WTC11 (cell line): ENCODE results near the gene GUF1. TPM values are rescaled to one million over a fixed set of nuclear protein-coding genes. Genes with fewer than 3 reads are reported as not detected.

Experiments
- ATAC-seq: fragments of 200-7000 bp; cut with Tn5 transposase; 2 replicates; pipeline ENCODE4 v1.10.0; 2021; ENCODE audit warnings: mild to moderate bottlenecking, moderate library complexity
- CTCF ChIA-PET: fragments of 300-600 bp; sonication (Branson Sonifier 250); formaldehyde crosslinking; loops from one replicate; lab custom pipeline; 2021; ENCODE audit warnings: antibody characterized with exemption; lab: Charles Lee
- POLR2A ChIA-PET: fragments of 350-600 bp; sonication (Branson Sonifier 250); formaldehyde crosslinking; loops from one replicate; lab custom pipeline; 2021; ENCODE audit warnings: antibody characterized with exemption; lab: Charles Lee
- DNase-seq: peaks from one replicate; pipeline ENCODE4 v3.0.0; 2021; ENCODE audit warnings: low spot score
- H3K27ac Mint-ChIP-seq: 2 replicates; pipeline ENCODE4 v1.8.0; 2021; ENCODE audit warnings: mixed read lengths
- H3K27me3 Mint-ChIP-seq: 2 replicates; pipeline ENCODE4 v1.8.0; 2021; ENCODE audit warnings: low read depth, mild to moderate bottlenecking, moderate library complexity, mixed read lengths
- H3K36me3 Mint-ChIP-seq: 2 replicates; pipeline ENCODE4 v1.8.0; 2021; ENCODE audit warnings: mixed read lengths
- H3K4me1 Mint-ChIP-seq: 2 replicates; pipeline ENCODE4 v1.8.0; 2022; ENCODE audit warnings: mixed read lengths
- H3K4me3 Mint-ChIP-seq: 2 replicates; pipeline ENCODE4 v1.8.0; 2021; ENCODE audit warnings: mild to moderate bottlenecking, moderate library complexity, mixed read lengths
- H3K9me3 Mint-ChIP-seq: 2 replicates; pipeline ENCODE4 v1.8.0; 2021; ENCODE audit warnings: mixed read lengths
- CDX4 ChIP-seq: fragments of 250-450 bp; sonication (Bioruptor Pico); IDR thresholded peaks from 2 replicates; pipeline ENCODE4 v1.9.0; 2021; ENCODE audit warnings: moderate library complexity, mild to moderate bottlenecking, inconsistent platforms, borderline replicate concordance
- ESRRA ChIP-seq: sonication (generic); formaldehyde crosslinking; IDR thresholded peaks from 2 replicates; pipeline ENCODE4 v1.8.1; 2022; ENCODE audit warnings: mild to moderate bottlenecking, missing genetic modification reagents, borderline replicate concordance
- FOXJ3 ChIP-seq: sonication (generic); formaldehyde crosslinking; IDR thresholded peaks from 2 replicates; pipeline ENCODE4 v1.9.0; 2021; ENCODE audit warnings: missing genetic modification reagents, mild to moderate bottlenecking, borderline replicate concordance
- GRHL2 ChIP-seq: fragments of 250-450 bp; sonication (Bioruptor Pico); IDR thresholded peaks from 2 replicates; pipeline ENCODE4 v1.8.0; 2022; ENCODE audit warnings: mild to moderate bottlenecking, moderate library complexity; ENCODE audit not compliant: insufficient replicate concordance, severe bottlenecking
- JAZF1 ChIP-seq: fragments of 250-450 bp; sonication (Bioruptor Pico); IDR thresholded peaks from 2 replicates; pipeline ENCODE4 v1.9.0; 2021; ENCODE audit warnings: moderate library complexity, mild to moderate bottlenecking, inconsistent platforms
- MYBL2 ChIP-seq: sonication (generic); formaldehyde crosslinking; IDR thresholded peaks from 2 replicates; pipeline ENCODE4 v1.8.1; 2023; ENCODE audit warnings: mild to moderate bottlenecking, moderate library complexity, missing genetic modification reagents
- NFATC4 ChIP-seq: fragments of 250-450 bp; sonication (Bioruptor Pico); IDR thresholded peaks from 2 replicates; pipeline ENCODE4 v1.9.0; 2021; ENCODE audit warnings: mild to moderate bottlenecking
- NR3C1 ChIP-seq: sonication (generic); formaldehyde crosslinking; conservative IDR thresholded peaks from 2 replicates; pipeline ENCODE4 v1.8.1; 2023; ENCODE audit warnings: low read depth, mild to moderate bottlenecking, missing genetic modification reagents
- PREB ChIP-seq: sonication (generic); formaldehyde crosslinking; IDR thresholded peaks from 2 replicates; pipeline ENCODE4 v1.8.1; 2022; ENCODE audit warnings: mild to moderate bottlenecking, missing genetic modification reagents, moderate library complexity, borderline replicate concordance
- RELA ChIP-seq: sonication (generic); formaldehyde crosslinking; IDR thresholded peaks from 2 replicates; pipeline ENCODE4 v1.8.1; 2022; ENCODE audit warnings: missing genetic modification reagents, mild to moderate bottlenecking, borderline replicate concordance
- SP1 ChIP-seq: sonication (generic); formaldehyde crosslinking; conservative IDR thresholded peaks from 2 replicates; pipeline ENCODE4 v1.8.1; 2022; ENCODE audit warnings: missing genetic modification reagents
- USF1 ChIP-seq: sonication (generic); formaldehyde crosslinking; IDR thresholded peaks from 2 replicates; pipeline ENCODE4 v1.8.0; 2022; ENCODE audit warnings: mild to moderate bottlenecking, missing genetic modification reagents
- ZNF219 ChIP-seq: sonication (generic); formaldehyde crosslinking; IDR thresholded peaks from 2 replicates; pipeline ENCODE4 v1.8.0; 2023; ENCODE audit warnings: missing genetic modification reagents, mild to moderate bottlenecking, borderline replicate concordance
- ZNF232 ChIP-seq: sonication (generic); formaldehyde crosslinking; IDR thresholded peaks from 2 replicates; pipeline ENCODE4 v1.8.0; 2022; ENCODE audit warnings: mild to moderate bottlenecking, missing genetic modification reagents
- ZNF317 ChIP-seq: sonication (generic); formaldehyde crosslinking; IDR thresholded peaks from 2 replicates; pipeline ENCODE4 v1.8.1; 2023; ENCODE audit warnings: low read depth, mild to moderate bottlenecking, moderate library complexity, missing genetic modification reagents, borderline replicate concordance
- ZNF396 ChIP-seq: fragments of 250-450 bp; sonication (Bioruptor Pico); IDR thresholded peaks from 2 replicates; pipeline ENCODE4 v1.8.0; 2021; ENCODE audit warnings: mild to moderate bottlenecking, moderate library complexity, borderline replicate concordance
- ZNF425 ChIP-seq: fragments of 250-450 bp; sonication (Bioruptor Pico); conservative IDR thresholded peaks from 2 replicates; pipeline ENCODE4 v1.9.0; 2021; ENCODE audit warnings: mild to moderate bottlenecking
- total RNA-seq: library from RNA; stranded (reverse); gene quantifications from 3 replicates; pipeline ENCODE4 v1.2.3, GENCODE V29; 2021
- TF ChIP-seq, protein P1 (sequence below): fragments of 250-450 bp; sonication (Bioruptor Pico); IDR thresholded peaks from 2 replicates; pipeline ENCODE4 v1.8.0; 2021; ENCODE audit warnings: mild to moderate bottlenecking
- TF ChIP-seq, protein P2 (sequence below): fragments of 250-450 bp; sonication (Bioruptor Pico); IDR thresholded peaks from 2 replicates; pipeline ENCODE4 v1.9.0; 2021; ENCODE audit warnings: mild to moderate bottlenecking
- TF ChIP-seq, protein P3 (sequence below): fragments of 250-450 bp; sonication (Bioruptor Pico); IDR thresholded peaks from 2 replicates; pipeline ENCODE4 v1.9.0; 2021; ENCODE audit warnings: mild to moderate bottlenecking, borderline replicate concordance
- TF ChIP-seq, protein P4 (sequence below): fragments of 250-450 bp; sonication (Bioruptor Pico); IDR thresholded peaks from 2 replicates; pipeline ENCODE4 v1.9.0; 2021; ENCODE audit warnings: mild to moderate bottlenecking

GUF1 gene
- total RNA-seq, 1 experiment from 2014 or later = 37.6 TPM

- no peaks in the 10 kb centered on the region for H3K36me3 Mint-ChIP-seq
- ATAC-seq (peak; percentile 88), DNase-seq (peak; percentile 78)
- H3K27ac Mint-ChIP-seq = no peak within 1 kb of the TSS
- peak within 1 kb of the TSS; percentile 93 for H3K4me3 Mint-ChIP-seq
- H3K27me3 Mint-ChIP-seq = peaks cover 24% of the 10 kb centered on the region
- POLR2A ChIA-PET = interaction anchor here (0.7 kb wide), 1 partner anchor 215 kb away, joined by 3 read pairs; no protein-coding TSS in a partner anchor
- H3K4me1 Mint-ChIP-seq = peaks cover 26% of the 10 kb centered on the region
- CTCF ChIA-PET = interaction anchor here (1.0 kb wide), 1 partner anchor 11 kb away, joined by 3 read pairs; no protein-coding TSS in a partner anchor
- H3K9me3 Mint-ChIP-seq = no peaks in the 10 kb centered on the region
- TF ChIP-seq NFATC4 = no peak
- TF ChIP-seq ZNF425 (CRISPR knock-in tag) = no peak
- TF ChIP-seq NR3C1 (CRISPR knock-in tag) = no peak
- TF ChIP-seq ZNF317 (CRISPR knock-in tag) = no peak
- no peak; the same call in 1 of the 2 replicates for TF ChIP-seq ZNF232 (CRISPR knock-in tag)
- TF ChIP-seq, protein P1, sequence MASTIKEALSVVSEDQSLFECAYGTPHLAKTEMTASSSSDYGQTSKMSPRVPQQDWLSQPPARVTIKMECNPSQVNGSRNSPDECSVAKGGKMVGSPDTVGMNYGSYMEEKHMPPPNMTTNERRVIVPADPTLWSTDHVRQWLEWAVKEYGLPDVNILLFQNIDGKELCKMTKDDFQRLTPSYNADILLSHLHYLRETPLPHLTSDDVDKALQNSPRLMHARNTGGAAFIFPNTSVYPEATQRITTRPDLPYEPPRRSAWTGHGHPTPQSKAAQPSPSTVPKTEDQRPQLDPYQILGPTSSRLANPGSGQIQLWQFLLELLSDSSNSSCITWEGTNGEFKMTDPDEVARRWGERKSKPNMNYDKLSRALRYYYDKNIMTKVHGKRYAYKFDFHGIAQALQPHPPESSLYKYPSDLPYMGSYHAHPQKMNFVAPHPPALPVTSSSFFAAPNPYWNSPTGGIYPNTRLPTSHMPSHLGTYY (CRISPR knock-in tag) = no peak
- no peak for TF ChIP-seq JAZF1 (CRISPR knock-in tag)
- TF ChIP-seq ZNF219 (CRISPR knock-in tag) = no peak
- no peak for TF ChIP-seq CDX4 (CRISPR knock-in tag)
- no peak for TF ChIP-seq ESRRA (CRISPR knock-in tag)
- TF ChIP-seq ZNF396 (CRISPR knock-in tag) = no peak
- TF ChIP-seq PREB = no peak
- TF ChIP-seq SP1 (CRISPR knock-in tag) = peak; percentile 64
- TF ChIP-seq USF1 (CRISPR knock-in tag) = peak; percentile 57
- TF ChIP-seq MYBL2 = peak; percentile 92
- TF ChIP-seq, protein P2, sequence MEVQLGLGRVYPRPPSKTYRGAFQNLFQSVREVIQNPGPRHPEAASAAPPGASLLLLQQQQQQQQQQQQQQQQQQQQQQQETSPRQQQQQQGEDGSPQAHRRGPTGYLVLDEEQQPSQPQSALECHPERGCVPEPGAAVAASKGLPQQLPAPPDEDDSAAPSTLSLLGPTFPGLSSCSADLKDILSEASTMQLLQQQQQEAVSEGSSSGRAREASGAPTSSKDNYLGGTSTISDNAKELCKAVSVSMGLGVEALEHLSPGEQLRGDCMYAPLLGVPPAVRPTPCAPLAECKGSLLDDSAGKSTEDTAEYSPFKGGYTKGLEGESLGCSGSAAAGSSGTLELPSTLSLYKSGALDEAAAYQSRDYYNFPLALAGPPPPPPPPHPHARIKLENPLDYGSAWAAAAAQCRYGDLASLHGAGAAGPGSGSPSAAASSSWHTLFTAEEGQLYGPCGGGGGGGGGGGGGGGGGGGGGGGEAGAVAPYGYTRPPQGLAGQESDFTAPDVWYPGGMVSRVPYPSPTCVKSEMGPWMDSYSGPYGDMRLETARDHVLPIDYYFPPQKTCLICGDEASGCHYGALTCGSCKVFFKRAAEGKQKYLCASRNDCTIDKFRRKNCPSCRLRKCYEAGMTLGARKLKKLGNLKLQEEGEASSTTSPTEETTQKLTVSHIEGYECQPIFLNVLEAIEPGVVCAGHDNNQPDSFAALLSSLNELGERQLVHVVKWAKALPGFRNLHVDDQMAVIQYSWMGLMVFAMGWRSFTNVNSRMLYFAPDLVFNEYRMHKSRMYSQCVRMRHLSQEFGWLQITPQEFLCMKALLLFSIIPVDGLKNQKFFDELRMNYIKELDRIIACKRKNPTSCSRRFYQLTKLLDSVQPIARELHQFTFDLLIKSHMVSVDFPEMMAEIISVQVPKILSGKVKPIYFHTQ = no peak
- TF ChIP-seq, protein P3, sequence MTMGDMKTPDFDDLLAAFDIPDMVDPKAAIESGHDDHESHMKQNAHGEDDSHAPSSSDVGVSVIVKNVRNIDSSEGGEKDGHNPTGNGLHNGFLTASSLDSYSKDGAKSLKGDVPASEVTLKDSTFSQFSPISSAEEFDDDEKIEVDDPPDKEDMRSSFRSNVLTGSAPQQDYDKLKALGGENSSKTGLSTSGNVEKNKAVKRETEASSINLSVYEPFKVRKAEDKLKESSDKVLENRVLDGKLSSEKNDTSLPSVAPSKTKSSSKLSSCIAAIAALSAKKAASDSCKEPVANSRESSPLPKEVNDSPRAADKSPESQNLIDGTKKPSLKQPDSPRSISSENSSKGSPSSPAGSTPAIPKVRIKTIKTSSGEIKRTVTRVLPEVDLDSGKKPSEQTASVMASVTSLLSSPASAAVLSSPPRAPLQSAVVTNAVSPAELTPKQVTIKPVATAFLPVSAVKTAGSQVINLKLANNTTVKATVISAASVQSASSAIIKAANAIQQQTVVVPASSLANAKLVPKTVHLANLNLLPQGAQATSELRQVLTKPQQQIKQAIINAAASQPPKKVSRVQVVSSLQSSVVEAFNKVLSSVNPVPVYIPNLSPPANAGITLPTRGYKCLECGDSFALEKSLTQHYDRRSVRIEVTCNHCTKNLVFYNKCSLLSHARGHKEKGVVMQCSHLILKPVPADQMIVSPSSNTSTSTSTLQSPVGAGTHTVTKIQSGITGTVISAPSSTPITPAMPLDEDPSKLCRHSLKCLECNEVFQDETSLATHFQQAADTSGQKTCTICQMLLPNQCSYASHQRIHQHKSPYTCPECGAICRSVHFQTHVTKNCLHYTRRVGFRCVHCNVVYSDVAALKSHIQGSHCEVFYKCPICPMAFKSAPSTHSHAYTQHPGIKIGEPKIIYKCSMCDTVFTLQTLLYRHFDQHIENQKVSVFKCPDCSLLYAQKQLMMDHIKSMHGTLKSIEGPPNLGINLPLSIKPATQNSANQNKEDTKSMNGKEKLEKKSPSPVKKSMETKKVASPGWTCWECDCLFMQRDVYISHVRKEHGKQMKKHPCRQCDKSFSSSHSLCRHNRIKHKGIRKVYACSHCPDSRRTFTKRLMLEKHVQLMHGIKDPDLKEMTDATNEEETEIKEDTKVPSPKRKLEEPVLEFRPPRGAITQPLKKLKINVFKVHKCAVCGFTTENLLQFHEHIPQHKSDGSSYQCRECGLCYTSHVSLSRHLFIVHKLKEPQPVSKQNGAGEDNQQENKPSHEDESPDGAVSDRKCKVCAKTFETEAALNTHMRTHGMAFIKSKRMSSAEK (CRISPR knock-in tag) = no peak
- no peak for TF ChIP-seq FOXJ3
- TF ChIP-seq RELA = peak; percentile 66; the same call in 1 of the 2 replicates
- TF ChIP-seq, protein P4, sequence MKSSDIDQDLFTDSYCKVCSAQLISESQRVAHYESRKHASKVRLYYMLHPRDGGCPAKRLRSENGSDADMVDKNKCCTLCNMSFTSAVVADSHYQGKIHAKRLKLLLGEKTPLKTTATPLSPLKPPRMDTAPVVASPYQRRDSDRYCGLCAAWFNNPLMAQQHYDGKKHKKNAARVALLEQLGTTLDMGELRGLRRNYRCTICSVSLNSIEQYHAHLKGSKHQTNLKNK (CRISPR knock-in tag) = no peak
- TF ChIP-seq GRHL2 (CRISPR knock-in tag) = no peak
These were observed 48.0 kb downstream of the GUF1 start, which contains the start of gene GNPDA2 for GRCh38 chr4:44726038-44726871. GNPDA2 (minus strand) TSS chr4:44726556; CDS start chr4:44722207, 4,349 bp downstream.
